GM23338 (cell line): ENCODE measurements around the gene HIVEP3. TPM values are rescaled to one million over a fixed set of nuclear protein-coding genes. Genes with fewer than 3 reads are reported as not detected.

Source experiments
- ATAC-seq: fragments of 200-7000 bp; cut with Tn5 transposase; 3 replicates; pipeline ENCODE4 v1.9.1; 2020
- DNase-seq: peaks from one replicate; pipeline ENCODE4 v3.0.0-alpha.2; 2015; ENCODE audit warnings: low spot score
- H2AFZ ChIP-seq: fragments of 200-600 bp; sonication (generic); 2 replicates; pipeline ENCODE4 v1.8.0; 2016; ENCODE audit warnings: antibody characterized with exemption, mild to moderate bottlenecking, moderate library complexity
- H3F3A ChIP-seq: fragments of 200-600 bp; sonication (generic); replicated peaks from 2 replicates; pipeline ENCODE4 v1.8.0; 2017; ENCODE audit warnings: antibody characterized with exemption, mixed run types, low read depth
- H3K27ac ChIP-seq: fragments of 200-600 bp; sonication (generic); 2 replicates; pipeline ENCODE4 v1.6.1; 2016; ENCODE audit warnings: low read depth
- H3K27me3 ChIP-seq: fragments of 200-600 bp; sonication (generic); 2 replicates; pipeline ENCODE4 v1.8.0; 2016; ENCODE audit warnings: mild to moderate bottlenecking, mixed run types, moderate library complexity; ENCODE audit not compliant: insufficient read depth
- H3K36me3 ChIP-seq: fragments of 200-600 bp; sonication (generic); 2 replicates; pipeline ENCODE4 v1.8.0; 2016; ENCODE audit warnings: mild to moderate bottlenecking; ENCODE audit not compliant: insufficient read depth
- H3K4me1 ChIP-seq: fragments of 200-600 bp; sonication (generic); 2 replicates; pipeline ENCODE4 v1.8.0; 2016; ENCODE audit warnings: mild to moderate bottlenecking, moderate library complexity; ENCODE audit not compliant: insufficient read depth
- H3K4me2 ChIP-seq: fragments of 200-600 bp; sonication (generic); 2 replicates; pipeline ENCODE4 v1.7.1; 2017; ENCODE audit warnings: mixed run types
- H3K4me3 ChIP-seq: fragments of 200-600 bp; sonication (generic); 2 replicates; pipeline ENCODE4 v1.6.1; 2016; ENCODE audit warnings: mixed run types
- H3K79me2 ChIP-seq: fragments of 200-600 bp; sonication (generic); replicated peaks from 2 replicates; pipeline ENCODE4 v1.8.0; 2017; ENCODE audit warnings: mild to moderate bottlenecking; ENCODE audit not compliant: insufficient read depth
- H3K9me2 ChIP-seq: fragments of 200-600 bp; sonication (generic); 2 replicates; pipeline ENCODE4 v1.8.0; 2017; ENCODE audit not compliant: insufficient read depth
- H4K20me1 ChIP-seq: fragments of 200-600 bp; sonication (generic); replicated peaks from 2 replicates; pipeline ENCODE4 v1.8.0; 2017; ENCODE audit warnings: mild to moderate bottlenecking; ENCODE audit not compliant: insufficient read depth
- H3K27ac Mint-ChIP-seq: 2 replicates; pipeline ENCODE4 v1.8.0; 2020; ENCODE audit warnings: inconsistent platforms, mild to moderate bottlenecking, moderate library complexity, mixed read lengths
- H3K27me3 Mint-ChIP-seq: 3 replicates; pipeline ENCODE4 v1.8.0; 2022; ENCODE audit warnings: low read depth, mild to moderate bottlenecking, moderate library complexity, mixed read lengths, inconsistent platforms; ENCODE audit not compliant: insufficient read depth, poor library complexity
- H3K36me3 Mint-ChIP-seq: 3 replicates; pipeline ENCODE4 v1.8.0; 2021; ENCODE audit warnings: low read depth, mild to moderate bottlenecking, inconsistent platforms, moderate library complexity, mixed read lengths
- H3K4me1 Mint-ChIP-seq: 3 replicates; pipeline ENCODE4 v1.8.0; 2020; ENCODE audit warnings: mild to moderate bottlenecking, inconsistent platforms, mixed read lengths
- H3K4me3 Mint-ChIP-seq: 3 replicates; pipeline ENCODE4 v1.8.0; 2021; ENCODE audit warnings: moderate library complexity, mild to moderate bottlenecking, inconsistent platforms, mixed read lengths
- H3K9me3 Mint-ChIP-seq: 3 replicates; pipeline ENCODE4 v1.8.0; 2020; ENCODE audit warnings: moderate library complexity, mild to moderate bottlenecking, inconsistent platforms, mixed read lengths
- CREB1 ChIP-seq: fragments of 250-450 bp; sonication (Bioruptor Pico); IDR thresholded peaks from 2 replicates; pipeline ENCODE4 v1.5.0; 2020; ENCODE audit warnings: low read depth, mild to moderate bottlenecking, moderate library complexity
- EZH2 ChIP-seq: fragments of 200-600 bp; sonication (generic); IDR thresholded peaks from one replicate; pipeline ENCODE4 v1.8.0; 2017; ENCODE audit warnings: antibody characterized with exemption, mild to moderate bottlenecking, low read depth; ENCODE audit not compliant: unreplicated experiment
- JUNB ChIP-seq: IDR thresholded peaks from one replicate; pipeline ENCODE4 v1.6.1; 2016; ENCODE audit warnings: antibody characterized with exemption; ENCODE audit not compliant: unreplicated experiment
- STAT1 ChIP-seq: IDR thresholded peaks from one replicate; pipeline ENCODE4 v1.6.1; 2016; ENCODE audit warnings: antibody characterized with exemption; ENCODE audit not compliant: unreplicated experiment
- ZNF331 ChIP-seq: fragments of 250-450 bp; sonication (Bioruptor Pico); IDR thresholded peaks from 2 replicates; pipeline ENCODE4 v1.5.0; 2020; ENCODE audit warnings: low read depth, mild to moderate bottlenecking, moderate library complexity
- polyA plus RNA-seq: library from polyadenylated mRNA; unstranded; fragments of >200 nt; fragmentation: Nextera tagmentation; extraction: Ambion mirVana; gene quantifications from 2 replicates; pipeline ENCODE4 v1.2.1, GENCODE V29; 2016
- total RNA-seq: library from RNA; depleted of rRNA; stranded (reverse); fragments of >200 nt; shearing (Covaris generic); gene quantifications from 2 replicates; pipeline ENCODE4 v1.2.3, GENCODE V29; 2014
- TF ChIP-seq, protein P1 (sequence below), 2 experiments: fragments of 200-600 bp in 1 of 2; sonication (generic) in 1 of 2; conservative IDR thresholded peaks; 2 replicates each; pipeline versions ENCODE4 v1.5.1 to v1.6.1; 2016 to 2017; ENCODE audit warnings: antibody characterized with exemption in 2 of 2, low read depth in 2 of 2, mild to moderate bottlenecking in 2 of 2, moderate library complexity in 1 of 2
- TF ChIP-seq, protein P2 (sequence below): IDR thresholded peaks from 2 replicates; pipeline ENCODE4 v1.6.1; 2016; ENCODE audit warnings: antibody characterized with exemption
- TF ChIP-seq, protein P3 (sequence below): fragments of 250-450 bp; sonication (Bioruptor Pico); IDR thresholded peaks from 2 replicates; pipeline ENCODE4 v1.5.0; 2020; ENCODE audit warnings: mild to moderate bottlenecking, moderate library complexity
- TF ChIP-seq, protein P4 (sequence below): IDR thresholded peaks from one replicate; pipeline ENCODE4 v1.6.1; 2018; ENCODE audit warnings: antibody characterized with exemption; ENCODE audit not compliant: unreplicated experiment

The HIVEP3 gene
- total and polyA plus RNA-seq, 2 experiments from 2014 or later = 0.14 to 0.24 TPM

DNA sequence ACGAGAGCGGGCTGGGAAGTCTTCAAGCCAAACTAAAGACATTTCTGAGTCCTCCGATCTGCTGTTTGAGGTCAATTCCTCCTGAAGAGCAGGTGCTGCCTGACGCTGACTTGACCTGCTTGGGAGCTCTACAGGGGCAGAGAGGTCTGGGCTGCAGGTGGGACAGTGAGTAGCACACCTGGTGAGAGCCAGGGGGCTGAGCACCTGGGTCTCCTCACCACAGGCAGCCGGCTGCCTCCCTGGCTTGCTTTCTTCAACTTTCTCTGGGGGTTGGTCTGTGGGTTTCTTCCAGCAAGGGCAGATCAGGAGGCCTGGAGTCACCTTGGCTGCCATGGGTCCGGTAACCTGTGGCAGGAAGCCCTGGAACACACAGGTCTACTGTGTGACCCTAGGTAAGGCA, 326.8 kb downstream of the HIVEP3 start:
- H4K20me1 ChIP-seq = no peaks in the 10 kb centered on the region
- H3K36me3 ChIP-seq = no peaks in the 10 kb centered on the region
- no peaks in the 10 kb centered on the region for H3F3A ChIP-seq
- no peak overlapping the region for H3K4me3 ChIP-seq
- no peaks in the 10 kb centered on the region for H3K9me2 ChIP-seq
- Mint-ChIP-seq H3K36me3 (no peaks in the 10 kb centered on the region; the same call in 2 of the 3 replicates), H3K4me3 (no peak overlapping the region), H3K27me3 (peaks cover 7% of the 10 kb centered on the region), H3K4me1 (no peaks in the 10 kb centered on the region; the same call in 2 of the 3 replicates), H3K27ac (no peak overlapping the region), H3K9me3 (no peaks in the 10 kb centered on the region; the same call in 2 of the 3 replicates)
- H3K27ac ChIP-seq = no peak overlapping the region
- no peak overlapping the region for H2AFZ ChIP-seq
- DNase-seq (no peak), ATAC-seq (no peak)
- TF ChIP-seq, protein P1, sequence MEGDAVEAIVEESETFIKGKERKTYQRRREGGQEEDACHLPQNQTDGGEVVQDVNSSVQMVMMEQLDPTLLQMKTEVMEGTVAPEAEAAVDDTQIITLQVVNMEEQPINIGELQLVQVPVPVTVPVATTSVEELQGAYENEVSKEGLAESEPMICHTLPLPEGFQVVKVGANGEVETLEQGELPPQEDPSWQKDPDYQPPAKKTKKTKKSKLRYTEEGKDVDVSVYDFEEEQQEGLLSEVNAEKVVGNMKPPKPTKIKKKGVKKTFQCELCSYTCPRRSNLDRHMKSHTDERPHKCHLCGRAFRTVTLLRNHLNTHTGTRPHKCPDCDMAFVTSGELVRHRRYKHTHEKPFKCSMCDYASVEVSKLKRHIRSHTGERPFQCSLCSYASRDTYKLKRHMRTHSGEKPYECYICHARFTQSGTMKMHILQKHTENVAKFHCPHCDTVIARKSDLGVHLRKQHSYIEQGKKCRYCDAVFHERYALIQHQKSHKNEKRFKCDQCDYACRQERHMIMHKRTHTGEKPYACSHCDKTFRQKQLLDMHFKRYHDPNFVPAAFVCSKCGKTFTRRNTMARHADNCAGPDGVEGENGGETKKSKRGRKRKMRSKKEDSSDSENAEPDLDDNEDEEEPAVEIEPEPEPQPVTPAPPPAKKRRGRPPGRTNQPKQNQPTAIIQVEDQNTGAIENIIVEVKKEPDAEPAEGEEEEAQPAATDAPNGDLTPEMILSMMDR (conservative IDR thresholded peaks at IDR 0.05; ENCODE audit: low read depth in 2 of 2) = no peak
- TF ChIP-seq, protein P2, sequence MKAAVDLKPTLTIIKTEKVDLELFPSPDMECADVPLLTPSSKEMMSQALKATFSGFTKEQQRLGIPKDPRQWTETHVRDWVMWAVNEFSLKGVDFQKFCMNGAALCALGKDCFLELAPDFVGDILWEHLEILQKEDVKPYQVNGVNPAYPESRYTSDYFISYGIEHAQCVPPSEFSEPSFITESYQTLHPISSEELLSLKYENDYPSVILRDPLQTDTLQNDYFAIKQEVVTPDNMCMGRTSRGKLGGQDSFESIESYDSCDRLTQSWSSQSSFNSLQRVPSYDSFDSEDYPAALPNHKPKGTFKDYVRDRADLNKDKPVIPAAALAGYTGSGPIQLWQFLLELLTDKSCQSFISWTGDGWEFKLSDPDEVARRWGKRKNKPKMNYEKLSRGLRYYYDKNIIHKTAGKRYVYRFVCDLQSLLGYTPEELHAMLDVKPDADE = no peak
- TF ChIP-seq STAT1 (no peak), JUNB (no peak), ZNF331 (no peak), CREB1 (CRISPR knock-in tag) (no peak), EZH2 (no peak)
- TF ChIP-seq, protein P3, sequence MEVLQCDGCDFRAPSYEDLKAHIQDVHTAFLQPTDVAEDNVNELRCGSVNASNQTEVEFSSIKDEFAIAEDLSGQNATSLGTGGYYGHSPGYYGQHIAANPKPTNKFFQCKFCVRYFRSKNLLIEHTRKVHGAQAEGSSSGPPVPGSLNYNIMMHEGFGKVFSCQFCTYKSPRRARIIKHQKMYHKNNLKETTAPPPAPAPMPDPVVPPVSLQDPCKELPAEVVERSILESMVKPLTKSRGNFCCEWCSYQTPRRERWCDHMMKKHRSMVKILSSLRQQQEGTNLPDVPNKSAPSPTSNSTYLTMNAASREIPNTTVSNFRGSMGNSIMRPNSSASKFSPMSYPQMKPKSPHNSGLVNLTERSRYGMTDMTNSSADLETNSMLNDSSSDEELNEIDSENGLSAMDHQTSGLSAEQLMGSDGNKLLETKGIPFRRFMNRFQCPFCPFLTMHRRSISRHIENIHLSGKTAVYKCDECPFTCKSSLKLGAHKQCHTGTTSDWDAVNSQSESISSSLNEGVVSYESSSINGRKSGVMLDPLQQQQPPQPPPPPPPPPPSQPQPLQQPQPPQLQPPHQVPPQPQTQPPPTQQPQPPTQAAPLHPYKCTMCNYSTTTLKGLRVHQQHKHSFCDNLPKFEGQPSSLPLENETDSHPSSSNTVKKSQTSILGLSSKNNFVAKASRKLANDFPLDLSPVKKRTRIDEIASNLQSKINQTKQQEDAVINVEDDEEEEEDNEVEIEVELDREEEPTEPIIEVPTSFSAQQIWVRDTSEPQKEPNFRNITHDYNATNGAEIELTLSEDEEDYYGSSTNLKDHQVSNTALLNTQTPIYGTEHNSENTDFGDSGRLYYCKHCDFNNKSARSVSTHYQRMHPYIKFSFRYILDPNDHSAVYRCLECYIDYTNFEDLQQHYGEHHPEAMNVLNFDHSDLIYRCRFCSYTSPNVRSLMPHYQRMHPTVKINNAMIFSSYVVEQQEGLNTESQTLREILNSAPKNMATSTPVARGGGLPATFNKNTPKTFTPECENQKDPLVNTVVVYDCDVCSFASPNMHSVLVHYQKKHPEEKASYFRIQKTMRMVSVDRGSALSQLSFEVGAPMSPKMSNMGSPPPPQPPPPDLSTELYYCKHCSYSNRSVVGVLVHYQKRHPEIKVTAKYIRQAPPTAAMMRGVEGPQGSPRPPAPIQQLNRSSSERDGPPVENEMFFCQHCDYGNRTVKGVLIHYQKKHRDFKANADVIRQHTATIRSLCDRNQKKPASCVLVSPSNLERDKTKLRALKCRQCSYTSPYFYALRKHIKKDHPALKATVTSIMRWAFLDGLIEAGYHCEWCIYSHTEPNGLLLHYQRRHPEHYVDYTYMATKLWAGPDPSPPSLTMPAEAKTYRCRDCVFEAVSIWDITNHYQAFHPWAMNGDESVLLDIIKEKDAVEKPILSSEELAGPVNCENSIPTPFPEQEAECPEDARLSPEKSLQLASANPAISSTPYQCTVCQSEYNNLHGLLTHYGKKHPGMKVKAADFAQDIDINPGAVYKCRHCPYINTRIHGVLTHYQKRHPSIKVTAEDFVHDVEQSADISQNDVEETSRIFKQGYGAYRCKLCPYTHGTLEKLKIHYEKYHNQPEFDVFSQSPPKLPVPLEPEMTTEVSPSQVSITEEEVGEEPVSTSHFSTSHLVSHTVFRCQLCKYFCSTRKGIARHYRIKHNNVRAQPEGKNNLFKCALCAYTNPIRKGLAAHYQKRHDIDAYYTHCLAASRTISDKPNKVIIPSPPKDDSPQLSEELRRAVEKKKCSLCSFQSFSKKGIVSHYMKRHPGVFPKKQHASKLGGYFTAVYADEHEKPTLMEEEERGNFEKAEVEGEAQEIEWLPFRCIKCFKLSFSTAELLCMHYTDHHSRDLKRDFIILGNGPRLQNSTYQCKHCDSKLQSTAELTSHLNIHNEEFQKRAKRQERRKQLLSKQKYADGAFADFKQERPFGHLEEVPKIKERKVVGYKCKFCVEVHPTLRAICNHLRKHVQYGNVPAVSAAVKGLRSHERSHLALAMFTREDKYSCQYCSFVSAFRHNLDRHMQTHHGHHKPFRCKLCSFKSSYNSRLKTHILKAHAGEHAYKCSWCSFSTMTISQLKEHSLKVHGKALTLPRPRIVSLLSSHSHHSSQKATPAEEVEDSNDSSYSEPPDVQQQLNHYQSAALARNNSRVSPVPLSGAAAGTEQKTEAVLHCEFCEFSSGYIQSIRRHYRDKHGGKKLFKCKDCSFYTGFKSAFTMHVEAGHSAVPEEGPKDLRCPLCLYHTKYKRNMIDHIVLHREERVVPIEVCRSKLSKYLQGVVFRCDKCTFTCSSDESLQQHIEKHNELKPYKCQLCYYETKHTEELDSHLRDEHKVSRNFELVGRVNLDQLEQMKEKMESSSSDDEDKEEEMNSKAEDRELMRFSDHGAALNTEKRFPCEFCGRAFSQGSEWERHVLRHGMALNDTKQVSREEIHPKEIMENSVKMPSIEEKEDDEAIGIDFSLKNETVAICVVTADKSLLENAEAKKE (CRISPR knock-in tag) = no peak
- TF ChIP-seq, protein P4, sequence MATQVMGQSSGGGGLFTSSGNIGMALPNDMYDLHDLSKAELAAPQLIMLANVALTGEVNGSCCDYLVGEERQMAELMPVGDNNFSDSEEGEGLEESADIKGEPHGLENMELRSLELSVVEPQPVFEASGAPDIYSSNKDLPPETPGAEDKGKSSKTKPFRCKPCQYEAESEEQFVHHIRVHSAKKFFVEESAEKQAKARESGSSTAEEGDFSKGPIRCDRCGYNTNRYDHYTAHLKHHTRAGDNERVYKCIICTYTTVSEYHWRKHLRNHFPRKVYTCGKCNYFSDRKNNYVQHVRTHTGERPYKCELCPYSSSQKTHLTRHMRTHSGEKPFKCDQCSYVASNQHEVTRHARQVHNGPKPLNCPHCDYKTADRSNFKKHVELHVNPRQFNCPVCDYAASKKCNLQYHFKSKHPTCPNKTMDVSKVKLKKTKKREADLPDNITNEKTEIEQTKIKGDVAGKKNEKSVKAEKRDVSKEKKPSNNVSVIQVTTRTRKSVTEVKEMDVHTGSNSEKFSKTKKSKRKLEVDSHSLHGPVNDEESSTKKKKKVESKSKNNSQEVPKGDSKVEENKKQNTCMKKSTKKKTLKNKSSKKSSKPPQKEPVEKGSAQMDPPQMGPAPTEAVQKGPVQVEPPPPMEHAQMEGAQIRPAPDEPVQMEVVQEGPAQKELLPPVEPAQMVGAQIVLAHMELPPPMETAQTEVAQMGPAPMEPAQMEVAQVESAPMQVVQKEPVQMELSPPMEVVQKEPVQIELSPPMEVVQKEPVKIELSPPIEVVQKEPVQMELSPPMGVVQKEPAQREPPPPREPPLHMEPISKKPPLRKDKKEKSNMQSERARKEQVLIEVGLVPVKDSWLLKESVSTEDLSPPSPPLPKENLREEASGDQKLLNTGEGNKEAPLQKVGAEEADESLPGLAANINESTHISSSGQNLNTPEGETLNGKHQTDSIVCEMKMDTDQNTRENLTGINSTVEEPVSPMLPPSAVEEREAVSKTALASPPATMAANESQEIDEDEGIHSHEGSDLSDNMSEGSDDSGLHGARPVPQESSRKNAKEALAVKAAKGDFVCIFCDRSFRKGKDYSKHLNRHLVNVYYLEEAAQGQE = no peak
- no peaks in the 10 kb centered on the region for H3K4me1 ChIP-seq
- no peak overlapping the region for H3K4me2 ChIP-seq
- H3K27me3 ChIP-seq = no peaks in the 10 kb centered on the region
- no peaks in the 10 kb centered on the region for H3K79me2 ChIP-seq
